Stimulated activated naive CD8-positive, alpha-beta T cell treated with anti-CD3 and anti-CD28 coated beads, Interleukin-15, amount 100 ng/mL, for 72 hours (primary cell): ENCODE results near the gene TM7SF2.
A peak's percentile ranks its signal among the peaks of the same experiment; 100 is the strongest.
"Not testable (repeated sequence)": the region's sequence is repeated elsewhere in the genome, so short reads cannot be mapped to it uniquely, and the experiment has no call there.

ENCODE experiments used
- ATAC-seq: fragments of 150-1000 bp; cut with Tn5 transposase; 2 replicates; pipeline ENCODE4 v1.10.0; 2021; ENCODE audit warnings: mild to moderate bottlenecking, moderate library complexity
- DNase-seq, 2 donors: peaks; one replicate each; pipeline ENCODE4 v3.0.0; 2021 to 2022
- H3K27ac Mint-ChIP-seq, 2 donors: one replicate each; pipeline ENCODE4 v1.8.0; 2022; ENCODE audit warnings: mild to moderate bottlenecking in 2 of 2, mixed read lengths in 2 of 2, moderate library complexity in 2 of 2
- H3K27me3 Mint-ChIP-seq: one replicate; pipeline ENCODE4 v1.8.0; 2022; ENCODE audit warnings: mixed read lengths
- H3K4me1 Mint-ChIP-seq: one replicate; pipeline ENCODE4 v1.8.0; 2022; ENCODE audit warnings: mild to moderate bottlenecking, mixed read lengths
- H3K4me3 Mint-ChIP-seq, 2 donors: one replicate each; pipeline ENCODE4 v1.8.0; 2022; ENCODE audit warnings: mild to moderate bottlenecking in 2 of 2, mixed read lengths in 2 of 2, moderate library complexity in 1 of 2
- H3K9me3 Mint-ChIP-seq, 2 donors: one replicate each; pipeline ENCODE4 v1.8.0; 2022; ENCODE audit warnings: mixed read lengths in 2 of 2

Gene TM7SF2

GRCh38 chr11:65141896-65142494 lies 30.3 kb downstream of the TM7SF2 start:
- no peak overlapping the region for H3K4me3 Mint-ChIP-seq
- no peak for DNase-seq
- H3K9me3 Mint-ChIP-seq: no peaks in the 10 kb centered on the region
- H3K4me1 Mint-ChIP-seq: peaks cover 5% of the 10 kb centered on the region
- no peaks in the 10 kb centered on the region for H3K27me3 Mint-ChIP-seq
- H3K27ac Mint-ChIP-seq: no peak overlapping the region
- no peak for ATAC-seq

- H3K9me3 Mint-ChIP-seq: no peaks in the 10 kb centered on the region
- no peak overlapping the region for H3K27ac Mint-ChIP-seq
- no peak overlapping the region for H3K4me3 Mint-ChIP-seq
- no peak for DNase-seq
- peaks cover 8% of the 10 kb centered on the region for H3K27me3 Mint-ChIP-seq
- ATAC-seq: no peak
- peaks cover 15% of the 10 kb centered on the region for H3K4me1 Mint-ChIP-seq
These were observed 35.8 kb downstream of the TM7SF2 start for GRCh38 chr11:65147352-65148075.

GRCh38 chr11:65148657-65149056 lies 37.0 kb downstream of the TM7SF2 start:
- Mint-ChIP-seq H3K27ac (no peak overlapping the region), H3K4me3 (no peak overlapping the region), H3K27me3 (peaks cover 20% of the 10 kb centered on the region), H3K4me1 (peaks cover 15% of the 10 kb centered on the region), H3K9me3 (no peaks in the 10 kb centered on the region)
- ATAC-seq: no peak
- no peak for DNase-seq

DNA sequence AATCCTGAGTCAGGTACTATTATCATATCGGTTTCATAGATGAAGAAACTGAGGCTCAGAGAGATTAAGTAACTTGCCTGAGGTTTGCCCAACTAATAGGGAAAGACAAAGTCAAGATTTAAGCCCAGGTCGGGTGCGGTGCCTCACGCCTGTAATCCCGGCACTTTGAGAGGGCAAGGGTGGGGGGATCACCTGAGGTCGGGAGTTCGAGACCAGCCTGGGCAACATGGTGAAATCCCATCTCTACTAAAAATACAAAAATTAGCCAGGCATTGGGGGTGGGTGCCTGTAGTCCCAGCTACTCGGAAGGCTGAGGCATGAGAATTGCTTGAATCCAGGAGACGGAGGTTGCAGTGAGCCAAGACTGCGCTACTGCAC lies 38.4 kb downstream of the TM7SF2 start:
- not testable (repeated sequence) for DNase-seq, ATAC-seq, H3K4me3 Mint-ChIP-seq, H3K9me3 Mint-ChIP-seq, H3K27ac Mint-ChIP-seq
- Mint-ChIP-seq H3K27me3 (peaks cover 20% of the 10 kb centered on the region), H3K4me1 (peaks cover 15% of the 10 kb centered on the region)

DNA sequence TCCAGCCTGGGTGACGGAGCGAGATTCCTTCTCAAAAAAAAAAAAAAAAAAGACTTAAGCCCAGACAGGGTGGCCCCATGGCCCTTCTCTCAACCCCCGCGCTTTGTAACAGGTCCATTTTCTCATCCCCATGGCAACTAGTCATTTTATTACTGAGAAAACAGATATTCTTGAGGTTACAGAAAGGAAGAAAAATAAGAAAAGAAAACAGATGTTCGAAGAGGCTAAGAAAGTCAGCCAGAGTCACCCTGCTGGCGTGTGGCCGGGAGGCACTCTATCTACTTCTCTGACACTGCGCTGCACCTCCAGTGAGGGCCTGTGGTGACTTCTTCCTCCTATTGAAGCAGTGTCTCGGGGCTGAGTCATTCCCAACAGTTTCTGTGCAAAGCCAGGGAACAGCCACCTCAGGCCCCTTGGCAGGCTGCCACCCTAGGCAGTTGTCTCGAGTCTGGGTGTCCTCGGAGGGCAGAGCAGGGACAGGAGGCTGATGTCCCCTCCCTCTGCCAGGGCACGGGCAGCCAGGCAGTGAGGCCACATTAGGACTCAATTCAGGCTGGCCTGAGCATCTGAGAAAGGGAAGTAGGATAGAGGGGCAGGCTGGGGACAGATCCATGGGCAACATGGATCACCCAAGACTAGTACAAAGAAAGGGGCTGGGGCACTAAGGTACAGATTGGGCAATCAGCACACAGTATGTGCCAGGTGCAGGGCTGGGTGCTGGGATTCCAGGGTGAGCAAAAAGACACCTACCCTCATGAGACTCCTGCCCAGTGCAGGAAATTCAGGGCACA lies 39.0 kb downstream of the TM7SF2 start:
- H3K27me3 Mint-ChIP-seq: peaks cover 20% of the 10 kb centered on the region
- H3K27ac Mint-ChIP-seq: peak overlapping the region in 1 of 2 donors; percentile 21
- no peak overlapping the region for H3K4me3 Mint-ChIP-seq
- H3K4me1 Mint-ChIP-seq: peaks cover 15% of the 10 kb centered on the region
- no peaks in the 10 kb centered on the region for H3K9me3 Mint-ChIP-seq
- ATAC-seq (peak; percentile 88), DNase-seq (peak; percentile 16 to 39)

DNA sequence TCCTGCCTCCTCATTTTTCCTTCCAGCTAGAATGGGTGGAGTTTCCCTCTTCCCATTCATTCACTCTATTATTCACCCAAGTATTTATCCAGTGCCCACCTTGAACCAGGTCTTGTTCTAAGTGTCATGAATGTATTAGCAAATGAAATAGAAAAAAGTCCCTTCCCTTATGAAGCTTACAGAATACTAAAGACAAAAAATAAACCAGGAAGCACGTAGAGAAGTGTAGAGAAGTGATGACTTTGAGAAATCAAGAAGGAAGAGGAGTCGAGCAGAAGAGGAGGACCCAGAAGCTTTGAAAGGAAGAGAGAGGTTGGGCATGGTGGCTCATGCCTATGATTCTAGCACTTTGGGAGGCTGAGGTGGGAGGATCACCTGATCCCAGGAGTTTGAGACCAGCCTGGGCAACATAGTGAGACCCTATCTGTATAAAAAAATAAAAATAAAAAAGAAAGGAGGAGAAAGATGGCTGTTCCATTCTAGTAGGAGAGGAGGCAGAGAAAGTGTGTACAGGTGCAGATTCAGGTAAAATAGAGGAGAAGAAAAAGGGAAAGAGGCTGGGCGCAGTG lies 39.7 kb downstream of the TM7SF2 start:
- Mint-ChIP-seq H3K4me3 (no peak overlapping the region), H3K4me1 (peaks cover 15% of the 10 kb centered on the region), H3K27ac (no peak overlapping the region), H3K9me3 (no peaks in the 10 kb centered on the region), H3K27me3 (peaks cover 20% of the 10 kb centered on the region)
- DNase-seq: no peak
- ATAC-seq: no peak

- H3K4me3 Mint-ChIP-seq: no peak overlapping the region
- DNase-seq (no peak), ATAC-seq (no peak)
- no peak overlapping the region for H3K27ac Mint-ChIP-seq
- H3K9me3 Mint-ChIP-seq: no peaks in the 10 kb centered on the region
- peaks cover 20% of the 10 kb centered on the region for H3K27me3 Mint-ChIP-seq
- peaks cover 15% of the 10 kb centered on the region for H3K4me1 Mint-ChIP-seq
These were observed 40.5 kb downstream of the TM7SF2 start for GRCh38 chr11:65152122-65152521.

GRCh38 chr11:65156256-65156655 lies 44.6 kb downstream of the TM7SF2 start:
- no peak for DNase-seq
- no peak for ATAC-seq
- H3K9me3 Mint-ChIP-seq: no peaks in the 10 kb centered on the region

GRCh38 chr11:65156926-65157325 lies 45.3 kb downstream of the TM7SF2 start:
- Mint-ChIP-seq H3K4me1 (peaks cover 3% of the 10 kb centered on the region), H3K4me3 (no peak overlapping the region), H3K27me3 (peaks cover 14% of the 10 kb centered on the region), H3K9me3 (no peaks in the 10 kb centered on the region), H3K27ac (no peak overlapping the region)
- ATAC-seq (no peak), DNase-seq (no peak)

More at GRCh38 chr11:65156256-65156655, 44.6 kb downstream of the TM7SF2 start:
- Mint-ChIP-seq H3K27me3 (peaks cover 14% of the 10 kb centered on the region), H3K27ac (no peak overlapping the region), H3K4me1 (peaks cover 5% of the 10 kb centered on the region), H3K4me3 (no peak overlapping the region)

- Mint-ChIP-seq H3K27me3 (peaks cover 14% of the 10 kb centered on the region), H3K27ac (no peak overlapping the region), H3K4me1 (no peaks in the 10 kb centered on the region), H3K4me3 (no peak overlapping the region), H3K9me3 (no peaks in the 10 kb centered on the region)
- ATAC-seq: no peak
- no peak for DNase-seq
These were observed 45.7 kb downstream of the TM7SF2 start for GRCh38 chr11:65157336-65157735.

DNA sequence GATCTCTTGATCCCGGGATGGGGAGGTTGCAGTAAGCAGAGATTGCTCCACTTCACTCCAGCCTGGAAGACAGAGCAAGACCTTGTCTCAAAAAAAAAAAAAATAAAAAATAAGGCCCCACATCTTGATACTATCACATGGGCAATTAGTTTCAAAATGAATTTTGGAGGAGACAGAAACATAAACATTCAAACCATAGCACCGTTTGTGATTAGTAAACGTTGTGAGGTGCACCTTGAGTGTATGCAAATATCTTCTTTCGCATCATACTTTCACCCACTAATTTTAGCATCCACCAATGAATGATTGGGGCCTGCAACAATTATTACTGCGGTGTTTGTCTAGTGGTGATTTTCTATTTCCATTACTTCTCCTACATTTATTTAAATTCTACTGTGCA lies 47.3 kb downstream of the TM7SF2 start:
- H3K27ac Mint-ChIP-seq: no peak overlapping the region

GRCh38 chr11:65160643-65161042 lies 49.0 kb downstream of the TM7SF2 start:
- no peak overlapping the region for H3K27ac Mint-ChIP-seq
- no peaks in the 10 kb centered on the region for H3K9me3 Mint-ChIP-seq
- no peak for DNase-seq
- no peaks in the 10 kb centered on the region for H3K27me3 Mint-ChIP-seq
- H3K4me3 Mint-ChIP-seq: no peak overlapping the region
- H3K4me1 Mint-ChIP-seq: no peaks in the 10 kb centered on the region
- ATAC-seq: no peak

More for the DNA sequence above, 47.3 kb downstream of the TM7SF2 start:
- no peak overlapping the region for H3K4me3 Mint-ChIP-seq
- H3K9me3 Mint-ChIP-seq: no peaks in the 10 kb centered on the region
- H3K27me3 Mint-ChIP-seq: no peaks in the 10 kb centered on the region
- DNase-seq (no peak), ATAC-seq (no peak)
- H3K4me1 Mint-ChIP-seq: no peaks in the 10 kb centered on the region

GRCh38 chr11:65163684-65164083 lies 52.0 kb downstream of the TM7SF2 start:
- Mint-ChIP-seq H3K27ac (no peak overlapping the region), H3K4me1 (peaks cover 6% of the 10 kb centered on the region)
- ATAC-seq: no peak

More at GRCh38 chr11:65163684-65164083, 52.0 kb downstream of the TM7SF2 start:
- Mint-ChIP-seq H3K9me3 (no peaks in the 10 kb centered on the region), H3K27me3 (no peaks in the 10 kb centered on the region), H3K4me3 (no peak overlapping the region)
- DNase-seq: no peak
